GM18520 (cell line): ENCODE measurements around the gene PCDH17.

Source experiments
- ATAC-seq: cut with Tn5 transposase; IDR thresholded peaks from one replicate; pipeline ENCODE4 v1.9.1; 2021; ENCODE audit not compliant: unreplicated experiment

PCDH17 gene

GRCh38 chr13:57631596-57632275 lies at the start of gene PCDH17:
Gene PCDH17, plus strand, starts transcription at chr13:57631744. Its CDS starts 803 bp downstream, at chr13:57632547.
- no peak for ATAC-seq

DNA sequence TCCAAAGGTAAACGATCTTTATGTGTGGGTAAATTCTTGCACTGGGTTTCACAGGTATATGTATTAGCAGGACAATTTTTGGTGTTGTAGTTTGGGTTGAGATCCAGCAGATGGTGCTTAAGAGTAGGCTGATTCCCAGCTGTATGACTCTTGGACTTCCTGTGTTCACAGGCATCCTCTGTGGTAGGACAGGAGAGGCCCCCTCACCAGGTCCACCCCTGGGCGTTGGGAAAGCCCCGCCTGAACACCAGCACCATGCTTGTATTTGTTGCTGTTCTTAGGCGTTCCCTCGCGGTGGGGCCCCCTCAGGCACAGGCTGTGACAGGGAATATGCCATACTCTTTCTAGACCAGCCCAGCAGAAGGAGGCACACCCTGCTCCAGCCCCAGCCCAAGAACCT lies 49.5 kb upstream of the PCDH17 start:
- no peak for ATAC-seq

DNA sequence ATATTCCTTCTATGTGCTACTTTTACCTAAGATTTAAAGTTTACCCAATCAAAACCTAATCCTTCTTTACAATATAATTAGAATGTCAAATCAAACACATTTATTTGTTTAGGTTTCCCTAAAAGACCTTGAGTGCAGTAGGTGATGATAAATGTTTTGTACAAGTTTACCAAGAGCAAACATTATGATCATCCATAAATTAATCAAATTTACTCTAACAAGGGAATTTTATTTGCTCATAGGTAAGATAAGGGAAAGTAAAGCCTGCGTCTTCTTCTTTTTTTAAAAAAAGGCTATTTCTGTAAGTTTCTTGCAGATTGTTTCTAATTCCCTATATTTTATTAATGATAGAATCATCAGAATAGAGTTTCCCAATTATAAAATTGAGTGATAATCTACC lies 48.0 kb upstream of the PCDH17 start:
- ATAC-seq: no peak

DNA sequence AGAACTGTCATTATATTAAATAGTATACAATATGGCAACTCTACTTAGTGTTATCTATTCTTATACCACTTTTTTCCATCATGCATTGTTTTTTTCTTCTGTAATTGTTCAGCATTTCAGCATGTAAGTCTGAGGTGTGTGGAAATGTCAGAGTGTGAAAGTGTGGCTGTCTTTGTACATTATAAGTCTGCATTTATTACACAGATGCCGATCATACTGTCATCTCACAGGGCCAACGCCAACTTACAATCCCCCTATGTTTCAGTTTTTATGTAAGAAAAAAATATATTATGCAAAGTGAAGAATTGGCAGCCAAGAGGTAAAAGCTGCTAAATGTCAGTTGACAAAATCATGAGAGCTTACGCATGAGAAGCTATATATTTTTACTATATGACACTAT lies 42.9 kb upstream of the PCDH17 start:
- no peak for ATAC-seq

GRCh38 chr13:57595775-57596174 lies 35.8 kb upstream of the PCDH17 start:
- ATAC-seq: no peak

GRCh38 chr13:57601536-57601935 lies 30.0 kb upstream of the PCDH17 start:
- no peak for ATAC-seq

DNA sequence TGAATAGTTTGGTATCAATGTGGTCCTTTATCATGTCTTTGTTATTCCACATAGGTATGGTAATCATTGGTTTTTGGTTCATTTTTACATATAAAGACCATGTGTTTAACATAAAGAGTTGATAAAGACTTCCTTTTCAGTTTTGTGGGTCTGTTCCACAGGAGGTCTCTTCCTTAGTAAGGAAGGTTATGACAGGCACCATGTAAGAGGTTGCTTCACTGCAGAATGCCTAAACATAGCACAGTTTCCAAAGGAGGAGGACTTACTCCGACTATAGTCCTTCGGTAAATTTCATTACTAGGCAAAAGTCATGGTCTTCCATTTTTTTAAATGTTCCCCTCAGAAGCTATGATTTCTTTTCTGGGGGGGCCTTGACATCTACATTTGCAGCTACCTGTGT lies 27.1 kb upstream of the PCDH17 start:
- ATAC-seq: no peak

DNA sequence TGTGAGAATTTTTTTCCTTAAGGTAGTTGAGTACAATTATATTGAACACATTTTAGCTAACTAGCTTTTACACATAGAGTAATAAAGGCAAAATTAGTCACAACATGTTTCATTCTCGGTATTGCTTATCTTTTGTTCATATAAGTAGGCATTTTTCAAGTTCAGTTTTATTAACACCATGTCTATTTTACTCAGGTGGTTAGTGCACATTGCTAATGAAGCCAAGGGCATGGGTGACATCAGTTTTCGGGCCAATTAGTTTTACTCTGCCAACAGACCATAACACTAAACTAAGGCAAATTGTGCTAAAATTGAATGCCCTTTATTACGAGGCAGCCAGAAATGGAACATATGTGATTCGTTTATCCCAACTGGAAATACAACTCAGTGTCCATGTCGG lies 19.6 kb upstream of the PCDH17 start:
- no peak for ATAC-seq

DNA sequence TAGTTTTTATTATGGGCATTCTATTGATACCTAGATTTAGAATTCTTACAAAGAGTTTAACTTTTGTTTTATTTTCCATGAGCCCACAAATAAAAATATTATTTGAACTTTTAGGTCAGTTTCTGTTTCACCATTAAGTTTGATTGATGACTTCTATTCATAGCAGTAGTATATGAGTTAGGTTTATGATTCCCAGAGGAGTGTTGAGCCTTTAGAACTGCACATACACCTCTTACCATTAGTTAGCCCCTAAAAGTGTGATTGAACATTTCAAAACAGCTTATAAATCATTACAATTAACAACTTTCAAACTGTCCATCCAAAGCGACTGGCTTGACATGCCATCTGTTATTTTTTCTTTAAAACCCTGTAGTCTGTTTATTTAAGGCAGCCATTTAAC lies 19.0 kb upstream of the PCDH17 start:
- ATAC-seq: no peak

- no peak for ATAC-seq
Observed at GRCh38 chr13:57624565-57625435, 6.7 kb upstream of the PCDH17 start.

DNA sequence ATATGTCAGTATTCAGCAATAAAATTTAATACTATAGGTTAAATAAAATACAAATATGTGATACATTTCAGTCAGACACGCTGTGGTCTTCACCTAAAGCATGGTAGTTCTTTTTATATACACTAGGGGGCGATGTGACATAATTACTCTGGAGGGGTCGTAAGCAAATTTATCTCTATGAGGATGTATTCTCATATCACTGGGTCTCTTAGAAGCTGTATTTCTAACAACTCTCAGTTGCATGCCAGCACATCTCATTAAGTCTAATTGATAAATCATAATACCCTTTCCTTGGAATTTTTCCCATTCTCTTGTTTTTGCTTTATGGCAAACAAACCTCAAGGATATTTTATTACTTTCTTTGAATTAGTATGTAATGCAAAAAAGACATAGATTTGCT lies 3.9 kb upstream of the PCDH17 start:
- no peak for ATAC-seq

DNA sequence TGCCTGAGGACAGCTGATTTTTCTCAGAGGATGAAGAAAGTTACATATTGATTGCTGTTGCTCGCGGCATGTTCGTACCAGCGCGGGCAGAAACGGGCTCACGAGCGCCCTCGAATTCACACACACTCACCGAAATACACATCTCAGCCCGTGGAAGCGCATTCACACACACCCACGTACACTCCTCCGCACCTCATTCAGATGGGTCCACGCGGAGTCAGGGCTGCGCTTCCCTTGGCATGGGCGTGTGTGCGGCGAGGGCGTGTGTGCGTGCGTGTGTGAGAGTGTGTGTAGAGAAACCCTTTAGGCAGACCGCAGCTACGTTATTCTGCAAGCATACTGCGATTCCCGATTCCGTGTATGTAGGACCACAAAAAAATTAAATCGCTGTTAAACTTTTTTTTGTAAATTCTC lies 2.1 kb upstream of the PCDH17 start:
- no peak for ATAC-seq

DNA sequence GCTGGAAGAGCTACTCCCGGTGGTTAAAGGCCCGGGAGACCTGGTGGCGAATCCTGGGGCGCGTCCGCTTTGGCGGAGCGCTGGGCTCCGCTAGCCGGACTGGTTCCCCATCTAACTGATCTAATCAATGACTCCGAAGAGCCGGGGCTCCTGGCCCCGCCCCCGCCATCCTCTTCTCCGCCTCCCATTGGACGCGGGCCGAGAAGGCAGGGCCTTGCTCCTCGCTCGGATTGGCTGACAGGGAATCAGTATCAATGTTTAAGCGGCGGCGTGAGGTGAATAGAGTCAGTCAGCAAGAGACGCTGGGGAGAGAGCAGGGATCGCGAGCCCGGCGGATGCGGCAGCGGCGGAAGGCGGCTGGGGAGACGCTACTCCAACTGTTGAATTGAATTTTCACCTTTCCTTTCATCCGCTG lies 1.7 kb upstream of the PCDH17 start:
- ATAC-seq: no peak

DNA sequence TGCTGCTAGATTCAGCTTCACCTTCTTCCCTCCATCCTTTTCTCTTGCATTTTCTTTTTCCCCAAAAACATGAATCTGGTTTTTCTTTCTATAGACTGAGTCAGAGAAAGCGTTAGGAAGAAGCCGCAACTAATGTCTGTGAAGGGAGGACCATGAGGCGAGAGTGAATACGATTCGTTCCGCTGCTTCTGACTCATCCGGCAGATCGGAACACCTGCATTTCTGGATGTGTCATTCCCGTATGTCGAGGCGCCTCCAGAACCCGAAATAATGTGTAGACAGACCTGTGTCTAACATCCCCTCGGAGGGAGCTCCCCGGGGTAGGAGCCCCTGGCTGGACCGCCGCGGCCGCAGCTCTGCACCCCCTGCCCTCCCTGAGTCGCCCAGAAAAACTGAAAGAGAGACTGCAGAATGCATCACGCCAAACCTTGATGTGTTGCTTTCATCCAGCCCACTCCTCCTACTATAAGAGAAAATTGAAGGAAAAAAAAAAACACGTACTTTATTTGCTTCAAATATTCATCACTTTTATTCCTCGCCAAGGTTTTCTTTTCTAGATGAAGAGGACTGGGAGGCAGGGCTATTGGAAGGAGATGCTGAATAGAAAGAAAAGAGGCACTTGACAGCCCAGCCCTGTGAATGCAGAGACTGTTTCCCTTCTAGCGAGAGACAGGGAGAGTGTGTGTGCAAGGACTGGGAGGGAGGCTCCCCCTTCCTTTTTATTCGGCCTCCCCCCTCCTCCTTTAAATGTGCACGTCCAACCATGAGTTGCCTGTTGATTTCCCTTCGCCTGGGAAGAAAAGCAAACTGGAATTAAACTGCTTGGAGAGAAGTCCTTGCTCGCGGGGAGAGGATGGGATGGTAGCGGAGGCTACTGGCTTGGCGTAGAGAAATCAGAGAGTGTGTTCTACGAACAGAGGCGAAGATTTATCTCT lies 616 bp upstream of the PCDH17 start:
- ATAC-seq: no peak

DNA sequence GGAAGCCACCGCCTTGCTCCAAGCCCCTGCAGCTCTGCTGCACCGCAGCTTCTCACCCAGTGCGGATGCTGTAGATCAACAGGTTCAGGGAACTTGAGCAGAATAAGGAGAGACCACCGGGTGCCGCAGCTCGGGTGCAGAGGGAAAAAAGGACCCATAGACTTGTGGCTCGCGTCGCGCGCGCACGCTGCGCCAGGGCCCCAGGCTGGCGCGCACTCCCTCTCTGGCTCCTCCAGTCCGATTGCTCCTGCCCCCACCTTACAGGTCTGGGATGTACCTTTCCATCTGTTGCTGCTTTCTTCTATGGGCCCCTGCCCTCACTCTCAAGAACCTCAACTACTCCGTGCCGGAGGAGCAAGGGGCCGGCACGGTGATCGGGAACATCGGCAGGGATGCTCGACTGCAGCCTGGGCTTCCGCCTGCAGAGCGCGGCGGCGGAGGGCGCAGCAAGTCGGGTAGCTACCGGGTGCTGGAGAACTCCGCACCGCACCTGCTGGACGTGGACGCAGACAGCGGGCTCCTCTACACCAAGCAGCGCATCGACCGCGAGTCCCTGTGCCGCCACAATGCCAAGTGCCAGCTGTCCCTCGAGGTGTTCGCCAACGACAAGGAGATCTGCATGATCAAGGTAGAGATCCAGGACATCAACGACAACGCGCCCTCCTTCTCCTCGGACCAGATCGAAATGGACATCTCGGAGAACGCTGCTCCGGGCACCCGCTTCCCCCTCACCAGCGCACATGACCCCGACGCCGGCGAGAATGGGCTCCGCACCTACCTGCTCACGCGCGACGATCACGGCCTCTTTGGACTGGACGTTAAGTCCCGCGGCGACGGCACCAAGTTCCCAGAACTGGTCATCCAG lies 964 bp downstream of the PCDH17 start:
- ATAC-seq: no peak

- ATAC-seq: no peak
Observed at GRCh38 chr13:57633141-57633949, 1.8 kb downstream of the PCDH17 start.

DNA sequence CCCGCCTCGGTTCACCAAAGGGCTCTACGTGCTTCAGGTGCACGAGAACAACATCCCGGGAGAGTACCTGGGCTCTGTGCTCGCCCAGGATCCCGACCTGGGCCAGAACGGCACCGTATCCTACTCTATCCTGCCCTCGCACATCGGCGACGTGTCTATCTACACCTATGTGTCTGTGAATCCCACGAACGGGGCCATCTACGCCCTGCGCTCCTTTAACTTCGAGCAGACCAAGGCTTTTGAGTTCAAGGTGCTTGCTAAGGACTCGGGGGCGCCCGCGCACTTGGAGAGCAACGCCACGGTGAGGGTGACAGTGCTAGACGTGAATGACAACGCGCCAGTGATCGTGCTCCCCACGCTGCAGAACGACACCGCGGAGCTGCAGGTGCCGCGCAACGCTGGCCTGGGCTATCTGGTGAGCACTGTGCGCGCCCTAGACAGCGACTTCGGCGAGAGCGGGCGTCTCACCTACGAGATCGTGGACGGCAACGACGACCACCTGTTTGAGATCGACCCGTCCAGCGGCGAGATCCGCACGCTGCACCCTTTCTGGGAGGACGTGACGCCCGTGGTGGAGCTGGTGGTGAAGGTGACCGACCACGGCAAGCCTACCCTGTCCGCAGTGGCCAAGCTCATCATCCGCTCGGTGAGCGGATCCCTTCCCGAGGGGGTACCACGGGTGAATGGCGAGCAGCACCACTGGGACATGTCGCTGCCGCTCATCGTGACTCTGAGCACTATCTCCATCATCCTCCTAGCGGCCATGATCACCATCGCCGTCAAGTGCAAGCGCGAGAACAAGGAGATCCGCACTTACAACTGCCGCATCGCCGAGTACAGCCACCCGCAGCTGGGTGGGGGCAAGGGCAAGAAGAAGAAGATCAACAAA lies 2.6 kb downstream of the PCDH17 start:
- no peak for ATAC-seq

- no peak for ATAC-seq
Observed at GRCh38 chr13:57634839-57635165, 3.3 kb downstream of the PCDH17 start.
